Stimulated activated CD8-positive, alpha-beta memory T cell treated with anti-CD3 and anti-CD28 coated beads, Interleukin-2, amount 100 ng/mL, for 48 hours (primary cell): ENCODE measurements around the gene NBEA.

Experiments used
- DNase-seq, 2 donors: peaks; one replicate each; pipeline ENCODE4 v3.0.0-alpha.2; 2020; ENCODE audit warnings: low read depth in 2 of 2

The NBEA gene

DNA sequence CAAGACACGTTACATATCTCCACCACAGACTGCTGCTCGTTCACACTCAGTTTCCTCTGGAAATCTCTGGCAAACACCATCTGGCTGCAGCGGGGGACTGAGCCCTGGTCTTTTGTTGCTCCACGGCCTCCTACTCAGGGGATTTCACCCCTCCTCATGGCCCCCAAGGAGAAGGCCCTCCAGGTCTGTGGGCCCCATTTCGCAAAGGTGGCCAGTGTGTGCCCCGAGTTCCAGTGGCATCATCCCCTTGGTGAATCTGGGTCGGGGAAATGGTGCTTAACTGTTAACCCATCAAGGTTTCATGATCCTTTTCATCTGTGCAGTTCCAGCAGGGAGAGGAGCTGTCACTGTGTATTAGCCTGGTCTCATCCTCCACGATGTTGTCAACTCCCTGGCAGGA, 769.8 kb downstream of the NBEA start:
- no peak for DNase-seq

DNA sequence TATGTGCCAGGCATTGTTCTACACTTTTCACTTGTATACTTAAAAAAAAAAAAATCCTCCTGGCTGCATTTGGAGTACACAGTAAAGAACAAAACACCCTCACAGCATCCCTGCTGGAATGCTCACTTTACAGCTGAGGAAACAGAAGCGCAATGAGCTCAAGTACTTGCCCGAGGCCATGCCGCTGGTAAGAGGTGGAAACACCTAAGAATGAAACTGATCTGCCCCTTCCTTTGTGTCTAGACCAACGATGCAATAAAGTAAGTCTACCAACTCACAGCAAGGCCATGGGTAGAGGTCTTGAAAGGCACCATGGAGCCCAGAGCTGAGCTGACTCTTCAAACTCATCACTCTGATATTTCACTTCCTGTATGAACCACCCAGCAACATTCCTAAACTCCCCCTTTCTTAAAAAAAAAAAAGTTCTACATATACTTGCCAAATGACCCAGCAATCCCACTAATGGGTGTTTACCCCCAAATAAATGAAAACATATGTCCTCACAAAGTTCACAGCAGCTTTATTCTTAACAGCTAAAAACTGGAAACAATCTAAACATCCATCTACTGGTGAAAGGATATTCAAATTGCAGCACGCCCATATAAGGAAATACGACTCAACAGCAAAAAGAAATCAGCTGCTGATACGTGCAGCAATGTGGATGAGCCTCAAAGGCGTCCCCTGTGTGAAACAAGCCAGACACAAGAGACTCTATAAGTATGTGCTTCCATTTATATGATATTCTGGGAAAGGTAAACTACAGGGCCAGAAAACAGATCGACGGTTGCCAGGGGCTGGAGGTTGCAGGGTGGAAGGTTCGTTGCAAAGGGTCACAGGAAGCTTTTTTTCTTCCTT, 771.1 kb downstream of the NBEA start:
- no peak for DNase-seq

DNA sequence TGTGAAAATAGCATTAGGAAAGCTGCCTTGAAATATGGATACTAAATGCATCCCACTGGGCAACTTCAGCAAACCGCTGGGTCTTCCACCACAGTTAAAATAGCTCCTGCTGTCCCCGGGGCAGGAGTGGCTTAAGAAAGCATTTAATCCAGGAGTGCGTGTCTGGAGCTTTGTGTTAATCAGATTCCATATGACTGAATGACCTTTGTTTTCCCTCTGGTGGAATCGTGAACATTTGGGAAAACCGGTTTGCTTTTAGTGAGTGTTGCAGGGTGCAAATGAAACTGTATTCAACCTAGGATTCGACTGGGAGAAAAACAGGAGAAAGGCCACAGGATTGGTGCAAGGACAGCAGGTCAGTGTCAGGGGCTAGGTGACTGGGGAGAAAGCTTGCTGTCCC, 772.1 kb downstream of the NBEA start:
- DNase-seq, result no peak

DNA sequence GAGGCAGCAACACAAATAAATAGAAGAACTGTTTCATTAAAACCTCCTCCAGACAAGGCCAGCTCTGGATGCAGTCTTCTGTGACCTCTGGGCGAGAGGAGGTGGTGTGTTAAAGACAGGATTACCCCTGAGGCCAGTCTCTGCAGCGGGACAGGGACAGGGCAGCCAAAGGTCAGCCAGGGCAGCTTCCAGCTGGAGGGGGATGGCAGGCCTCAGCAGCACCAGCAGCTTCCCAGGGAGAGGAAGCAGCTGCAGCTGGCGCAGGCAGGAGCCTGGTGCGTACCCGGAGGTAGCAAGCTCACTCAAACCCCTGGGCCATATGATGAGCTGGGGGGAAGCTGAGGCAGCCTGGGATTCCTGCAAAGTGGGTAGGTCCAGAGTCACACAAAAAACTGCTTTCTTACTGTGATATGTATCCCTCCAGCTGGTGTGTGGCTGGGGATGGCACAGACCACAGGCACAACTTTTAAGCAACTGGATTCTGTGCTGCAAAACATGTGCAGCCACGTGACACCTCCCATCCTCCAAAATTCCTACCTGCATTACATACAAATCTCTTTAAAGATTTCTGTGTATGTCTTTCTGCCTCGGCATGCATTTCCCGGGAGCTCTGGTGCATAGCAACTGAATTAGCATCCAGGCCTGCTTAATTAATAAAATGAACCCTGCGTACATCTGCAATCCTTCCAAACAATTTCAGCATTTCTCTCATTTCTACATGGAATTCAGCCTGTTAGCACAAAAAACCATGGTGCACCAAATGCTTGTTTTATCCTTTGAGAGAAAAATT, 772.7 kb downstream of the NBEA start:
- no peak for DNase-seq

DNA sequence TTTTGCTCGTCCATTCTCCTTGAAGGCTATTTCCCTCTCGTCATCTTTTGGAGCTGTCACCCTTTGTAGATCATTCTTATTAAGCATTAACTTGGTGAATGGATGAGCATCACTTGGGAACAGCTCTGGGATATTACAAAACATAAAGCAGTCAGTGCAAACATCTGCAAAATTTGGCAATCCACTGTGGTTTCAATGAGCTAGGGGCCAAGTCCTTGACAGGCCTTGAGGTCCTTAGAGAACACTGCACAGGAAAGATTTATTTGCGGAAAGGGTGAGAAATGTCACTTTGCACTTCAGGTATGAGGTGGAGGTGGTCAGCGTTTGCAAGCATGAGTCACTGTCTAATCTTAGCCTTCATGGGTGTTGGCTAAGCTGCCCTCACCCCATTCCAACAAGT, 774.1 kb downstream of the NBEA start:
- DNase-seq, result no peak

DNA sequence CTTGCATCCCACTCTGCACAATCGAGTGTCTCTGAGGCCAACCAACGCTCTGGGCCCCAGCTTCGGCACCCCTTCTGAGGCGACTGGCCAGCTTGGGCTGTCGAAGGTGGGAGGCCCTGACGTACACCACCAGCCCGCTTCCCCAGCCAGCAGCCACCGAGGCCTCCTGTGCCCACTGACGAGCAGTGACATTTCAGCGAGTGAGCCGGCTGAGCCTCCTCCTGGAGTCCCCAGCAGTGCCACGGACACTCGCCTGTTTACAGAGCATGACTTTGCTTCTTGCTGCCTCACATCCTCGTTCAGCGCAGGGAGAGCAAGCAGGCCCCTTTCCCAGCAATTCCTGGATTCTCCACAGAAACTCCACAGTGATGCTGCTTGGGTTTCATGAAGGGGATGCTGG, 774.7 kb downstream of the NBEA start:
- no peak for DNase-seq

DNA sequence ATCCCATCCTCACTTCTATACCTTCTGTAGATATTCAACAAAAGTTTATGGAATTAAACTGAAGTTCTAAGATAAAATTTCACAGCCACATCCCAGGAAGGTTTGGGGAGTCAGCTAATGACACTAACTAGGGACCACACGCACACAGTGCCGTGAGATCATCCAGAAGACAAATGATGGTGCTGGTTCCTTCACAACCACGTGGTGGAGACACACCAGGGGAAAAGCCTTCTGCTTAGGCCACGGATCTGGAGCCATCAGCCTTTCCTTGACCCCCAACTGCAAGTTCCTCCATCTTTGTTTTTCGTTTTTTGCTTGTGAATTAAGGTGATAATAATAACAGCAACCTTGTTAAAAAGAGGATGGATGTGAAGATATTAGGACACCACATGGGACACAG, 776.0 kb downstream of the NBEA start:
- no peak for DNase-seq

DNA sequence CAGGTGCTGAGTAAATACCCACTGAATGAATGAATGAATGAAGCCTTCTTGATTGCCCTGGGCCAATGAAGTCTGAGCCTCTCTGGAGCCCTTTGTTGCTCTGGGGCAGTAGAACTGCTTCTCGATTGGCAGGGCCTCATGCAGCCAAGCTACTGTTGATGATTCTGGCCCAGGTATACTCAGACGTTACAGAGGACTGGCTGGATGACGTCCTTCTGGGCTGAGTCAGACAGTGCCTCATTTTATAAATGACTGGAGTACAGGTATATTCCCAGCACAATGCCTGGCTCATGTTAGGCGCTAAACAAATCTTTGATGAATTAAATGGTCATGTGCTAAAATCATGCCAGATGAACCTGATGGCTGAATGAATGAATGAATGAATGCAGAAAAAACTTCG, 778.2 kb downstream of the NBEA start:
- DNase-seq, result no peak

DNA sequence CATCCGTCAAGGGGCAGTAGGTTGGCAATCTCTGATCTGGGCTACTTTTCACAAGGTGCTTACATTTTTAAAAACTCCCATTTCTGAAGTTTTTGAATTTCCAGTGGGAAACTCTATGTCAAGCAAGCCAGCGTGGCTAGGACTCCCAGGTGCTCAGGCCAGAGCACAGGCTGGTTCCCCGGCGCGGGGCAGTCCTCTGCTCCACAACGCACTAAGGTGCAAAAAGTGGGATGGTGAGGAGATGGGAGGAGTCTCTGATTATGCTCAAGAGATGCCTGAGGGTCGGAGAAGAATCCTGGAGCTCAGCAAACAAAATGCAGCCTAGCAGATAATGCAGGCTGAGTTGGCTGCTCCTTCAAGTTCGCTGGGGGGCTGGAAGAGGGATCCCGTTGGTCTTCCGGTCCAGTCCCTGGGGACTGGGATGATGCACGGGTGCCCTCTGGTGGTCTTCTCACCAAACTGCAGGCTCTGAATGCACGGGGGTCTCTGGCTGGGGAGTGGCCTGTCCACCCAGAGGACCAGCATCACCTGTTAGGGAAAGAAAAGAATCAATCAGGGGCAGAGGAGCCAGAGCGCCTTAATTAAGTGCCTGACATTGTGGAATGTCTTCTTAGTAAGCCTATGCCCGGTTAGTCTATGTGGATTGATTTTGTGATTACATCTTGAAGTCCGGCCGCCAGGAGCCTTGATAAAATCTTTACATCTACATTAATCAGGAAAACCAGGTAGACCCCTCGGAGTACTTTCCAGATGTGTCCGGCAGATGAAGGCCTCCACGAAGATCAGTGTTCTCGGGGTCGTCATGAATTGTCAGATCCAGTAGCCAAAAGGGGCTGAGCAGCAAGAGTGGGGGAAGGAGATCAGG, 778.9 kb downstream of the NBEA start:
- peak; percentile 26 to 30 for DNase-seq
